Cardiac fibroblast (primary cell): ENCODE data around the gene LENEP.

Source experiments
- DNase-seq, 2 donors: peaks; one replicate each; pipeline versions ENCODE4 v3.0.0 to v3.0.0-alpha.2; 2010; ENCODE audit warnings: low read depth in 2 of 2
- H3K4me3 ChIP-seq, 2 donors: replicated peaks in 1 of 2; 1 replicate in 1 of 2; 2 replicates in 1 of 2; pipeline ENCODE4 v1.5.1; 2011; ENCODE audit warnings: low read depth in 2 of 2, low read length in 2 of 2, mild to moderate bottlenecking in 2 of 2, moderate library complexity in 1 of 2
- CTCF ChIP-seq: IDR thresholded peaks from one replicate; pipeline ENCODE4 v1.5.1; 2011; ENCODE audit warnings: low read depth, mild to moderate bottlenecking, low read length, inconsistent platforms

LENEP gene

GRCh38 chr1:154987326-154987725 lies 6.1 kb upstream of the LENEP start:
- no peak for TF ChIP-seq CTCF
- DNase-seq, result peak; percentile 45 to 47
- H3K4me3 ChIP-seq, result no peak overlapping the region

GRCh38 chr1:154988058-154988954 lies 5.1 kb upstream of the LENEP start:
- no peak for DNase-seq
- no peak for TF ChIP-seq CTCF
- no peak overlapping the region for H3K4me3 ChIP-seq

- TF ChIP-seq CTCF, result no peak
- no peak for DNase-seq
- no peak overlapping the region for H3K4me3 ChIP-seq
Measured at GRCh38 chr1:154989195-154989860, 4.1 kb upstream of the LENEP start.

- TF ChIP-seq CTCF, result no peak
- DNase-seq, result no peak
- no peak overlapping the region for H3K4me3 ChIP-seq
Measured at GRCh38 chr1:154990276-154990675, 3.1 kb upstream of the LENEP start.

- DNase-seq, result peak; percentile 57 to 65
- H3K4me3 ChIP-seq, result no peak overlapping the region
- no peak for TF ChIP-seq CTCF
Measured at GRCh38 chr1:154992721-154993571, 440 bp upstream of the LENEP start.

- DNase-seq, result no peak
- H3K4me3 ChIP-seq, result no peak overlapping the region
- TF ChIP-seq CTCF, result no peak
Measured at GRCh38 chr1:154994269-154994587, 842 bp downstream of the LENEP start.
